MCF 10A (cell line): ENCODE data around the gene ARSG. TPM values are rescaled to one million over a fixed set of nuclear protein-coding genes. Genes with fewer than 3 reads are reported as not detected.

ENCODE experiments used
- BruUV-seq: library from RNA; stranded (reverse); fragments of 400-500 nt; replicated peaks from 2 replicates; lab custom pipeline; 2021; lab: Mats Ljungman, UMichigan
- CTCF ChIA-PET: fragments of 300-600 bp; sonication (Branson Sonifier 250); formaldehyde crosslinking; extraction: SDS; loops from one replicate; lab custom pipeline; 2021; ENCODE audit warnings: antibody characterized with exemption, inconsistent platforms; lab: Yijun Ruan, JAX
- POLR2A ChIA-PET: fragments of 300-600, 350-650 bp; sonication (Branson Sonifier 250); formaldehyde crosslinking; extraction: SDS; loops from one replicate; lab custom pipeline; 2020; ENCODE audit warnings: antibody characterized with exemption, inconsistent platforms; lab: Yijun Ruan, JAX
- DNase-seq: peaks from one replicate; pipeline ENCODE4 v3.0.0-alpha.2; 2018; ENCODE audit not compliant: unreplicated experiment
- H3K27ac Mint-ChIP-seq: one replicate; pipeline ENCODE4 v1.8.0; 2022; ENCODE audit warnings: mild to moderate bottlenecking, low read depth, mixed read lengths; ENCODE audit not compliant: unreplicated experiment
- H3K27me3 Mint-ChIP-seq: one replicate; pipeline ENCODE4 v1.8.0; 2022; ENCODE audit warnings: mixed read lengths; ENCODE audit not compliant: insufficient read depth, unreplicated experiment
- H3K36me3 Mint-ChIP-seq: one replicate; pipeline ENCODE4 v1.8.0; 2022; ENCODE audit warnings: mild to moderate bottlenecking, moderate library complexity, mixed read lengths; ENCODE audit not compliant: insufficient read depth, unreplicated experiment
- H3K4me1 Mint-ChIP-seq: one replicate; pipeline ENCODE4 v1.8.0; 2022; ENCODE audit warnings: mixed read lengths; ENCODE audit not compliant: insufficient read depth, unreplicated experiment
- H3K4me3 Mint-ChIP-seq: one replicate; pipeline ENCODE4 v1.8.0; 2022; ENCODE audit warnings: mild to moderate bottlenecking, moderate library complexity, mixed read lengths; ENCODE audit not compliant: unreplicated experiment
- H3K9me3 Mint-ChIP-seq: one replicate; pipeline ENCODE4 v1.8.0; 2022; ENCODE audit warnings: mixed read lengths; ENCODE audit not compliant: unreplicated experiment
- intact Hi-C: fragments of 100-400 bp; cut with micrococcal nuclease; formaldehyde crosslinking; loops from 2 replicates; pipeline ENCODE4 v1.14.1; 2022
- total RNA-seq: library from RNA; stranded (reverse); gene quantifications from 2 replicates; pipeline ENCODE4 v1.2.3, GENCODE V29; 2022
- TF ChIP-seq, protein P1 (sequence below): fragments of 200-600 bp; IDR thresholded peaks from one replicate; pipeline ENCODE4 v1.8.0; 2022; ENCODE audit warnings: antibody characterized with exemption, mild to moderate bottlenecking; ENCODE audit not compliant: unreplicated experiment

The ARSG gene
- total RNA-seq, 1 experiment from 2014 or later, result 5.9 TPM

DNA sequence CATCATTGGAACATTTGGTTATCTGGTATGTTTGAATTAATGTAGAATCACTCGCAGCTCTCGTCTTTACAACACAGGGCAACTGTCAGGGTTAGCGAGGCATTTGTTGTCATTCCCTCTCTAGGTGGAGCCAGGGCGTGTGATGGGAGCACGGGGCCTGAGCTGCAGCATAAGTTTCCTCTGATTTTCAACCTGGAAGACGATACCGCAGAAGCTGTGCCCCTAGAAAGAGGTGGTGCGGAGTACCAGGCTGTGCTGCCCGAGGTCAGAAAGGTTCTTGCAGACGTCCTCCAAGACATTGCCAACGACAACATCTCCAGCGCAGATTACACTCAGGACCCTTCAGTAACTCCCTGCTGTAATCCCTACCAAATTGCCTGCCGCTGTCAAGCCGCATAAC lies 128.8 kb downstream of the ARSG start:
- Mint-ChIP-seq H3K4me3 (no peak overlapping the region), H3K9me3 (no peaks in the 10 kb centered on the region), H3K4me1 (no peaks in the 10 kb centered on the region), H3K27me3 (no peaks in the 10 kb centered on the region), H3K36me3 (peaks cover 16% of the 10 kb centered on the region), H3K27ac (no peak overlapping the region)
- BruUV-seq, result no TSS peak
- DNase-seq, result no peak
- intact Hi-C loops, result no loop called here
- POLR2A ChIA-PET, result interaction anchor here (0.7 kb wide), 1 partner anchor 15 kb away, joined by 3 read pairs; no protein-coding TSS in a partner anchor
- CTCF ChIA-PET, result no interaction called here
- TF ChIP-seq, protein P1, sequence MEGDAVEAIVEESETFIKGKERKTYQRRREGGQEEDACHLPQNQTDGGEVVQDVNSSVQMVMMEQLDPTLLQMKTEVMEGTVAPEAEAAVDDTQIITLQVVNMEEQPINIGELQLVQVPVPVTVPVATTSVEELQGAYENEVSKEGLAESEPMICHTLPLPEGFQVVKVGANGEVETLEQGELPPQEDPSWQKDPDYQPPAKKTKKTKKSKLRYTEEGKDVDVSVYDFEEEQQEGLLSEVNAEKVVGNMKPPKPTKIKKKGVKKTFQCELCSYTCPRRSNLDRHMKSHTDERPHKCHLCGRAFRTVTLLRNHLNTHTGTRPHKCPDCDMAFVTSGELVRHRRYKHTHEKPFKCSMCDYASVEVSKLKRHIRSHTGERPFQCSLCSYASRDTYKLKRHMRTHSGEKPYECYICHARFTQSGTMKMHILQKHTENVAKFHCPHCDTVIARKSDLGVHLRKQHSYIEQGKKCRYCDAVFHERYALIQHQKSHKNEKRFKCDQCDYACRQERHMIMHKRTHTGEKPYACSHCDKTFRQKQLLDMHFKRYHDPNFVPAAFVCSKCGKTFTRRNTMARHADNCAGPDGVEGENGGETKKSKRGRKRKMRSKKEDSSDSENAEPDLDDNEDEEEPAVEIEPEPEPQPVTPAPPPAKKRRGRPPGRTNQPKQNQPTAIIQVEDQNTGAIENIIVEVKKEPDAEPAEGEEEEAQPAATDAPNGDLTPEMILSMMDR, result no peak

DNA sequence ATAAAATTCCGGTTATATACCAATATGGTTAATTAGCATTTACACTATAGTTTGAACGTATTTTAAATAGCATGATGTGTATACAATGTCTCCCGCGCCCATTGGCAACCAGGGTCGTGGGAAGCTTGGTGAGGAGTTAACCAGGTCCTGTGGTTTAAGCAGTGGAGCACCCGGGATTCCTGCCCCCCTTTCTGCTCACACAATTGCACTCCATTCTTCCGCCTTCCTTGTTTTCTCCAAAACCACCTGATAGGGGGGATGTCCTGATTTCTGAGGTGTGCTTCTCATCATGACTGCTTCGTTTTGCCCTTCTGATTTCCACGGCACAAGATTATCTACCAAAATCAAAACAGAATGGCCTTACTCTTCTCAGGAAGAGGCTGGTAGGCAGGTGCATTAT lies 130.2 kb downstream of the ARSG start:
- Mint-ChIP-seq H3K36me3 (peaks cover 24% of the 10 kb centered on the region), H3K9me3 (no peaks in the 10 kb centered on the region), H3K4me1 (no peaks in the 10 kb centered on the region), H3K27ac (no peak overlapping the region), H3K4me3 (no peak overlapping the region), H3K27me3 (no peaks in the 10 kb centered on the region)
- no peak for DNase-seq
- ChIA-PET CTCF (interaction anchor here (0.7 to 1.0 kb wide), 2 partner anchors 15 to 250 kb away, joined by 3 read pairs; no protein-coding TSS in a partner anchor), POLR2A (no interaction called here)
- BruUV-seq, result TSS peak; percentile 70
- intact Hi-C loops, result no loop called here
- TF ChIP-seq, protein P1, result no peak

DNA sequence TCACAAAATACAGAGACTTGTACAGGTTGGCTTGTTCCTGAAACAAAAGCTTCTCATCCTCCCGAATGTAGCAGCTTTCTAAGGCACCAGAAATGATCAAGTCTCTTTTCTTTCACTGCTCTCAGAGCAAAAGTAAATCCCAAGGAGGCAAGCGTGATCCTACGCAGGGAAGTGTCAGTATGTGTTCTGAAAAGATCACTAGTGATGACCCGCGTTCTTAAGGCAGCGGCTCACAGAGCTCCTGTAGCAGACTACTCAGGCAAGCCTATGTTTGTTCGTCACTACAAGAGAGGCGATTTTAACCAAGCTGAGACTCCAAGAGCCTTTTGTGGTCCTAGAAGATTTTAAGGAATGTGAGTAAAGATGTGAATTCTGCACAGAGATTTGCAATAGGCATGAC lies 131.5 kb downstream of the ARSG start:
- no peak for DNase-seq
- Mint-ChIP-seq H3K4me3 (no peak overlapping the region), H3K27ac (no peak overlapping the region), H3K9me3 (no peaks in the 10 kb centered on the region), H3K36me3 (peaks cover 30% of the 10 kb centered on the region), H3K27me3 (no peaks in the 10 kb centered on the region), H3K4me1 (no peaks in the 10 kb centered on the region)
- POLR2A ChIA-PET, result interaction anchor here (0.6 kb wide), 1 partner anchor 55 kb away, joined by 3 read pairs; no protein-coding TSS in a partner anchor
- CTCF ChIA-PET, result interaction anchor here (0.6 to 1.4 kb wide), 2 partner anchors 160 to 1091 kb away, joined by 3 to 5 read pairs; no protein-coding TSS in a partner anchor
- intact Hi-C loops, result no loop called here
- TF ChIP-seq, protein P1, result no peak
- no TSS peak for BruUV-seq

DNA sequence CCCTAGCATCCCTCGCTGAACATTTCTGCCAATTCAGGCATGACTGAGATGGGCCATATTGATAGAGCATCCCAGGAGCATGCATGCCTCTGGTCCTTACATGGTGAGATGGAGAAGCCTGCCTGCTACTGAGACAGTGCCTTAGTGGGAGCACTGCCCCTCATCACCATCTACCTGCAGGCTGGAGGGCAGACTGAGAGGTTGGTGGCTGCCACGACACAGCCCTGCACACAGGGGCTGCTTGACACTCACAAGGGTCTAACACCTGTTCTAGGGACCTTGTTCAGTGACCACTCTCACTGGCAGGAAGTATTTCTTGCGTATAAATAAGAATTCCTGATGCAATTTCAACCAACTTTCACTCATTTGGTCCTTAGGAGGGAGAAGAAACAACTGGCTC lies 132.0 kb downstream of the ARSG start:
- no peaks in the 10 kb centered on the region for H3K9me3 Mint-ChIP-seq
- no TSS peak for BruUV-seq
- ChIA-PET CTCF (interaction anchor here (0.6 to 1.4 kb wide), 2 partner anchors 160 to 1091 kb away, joined by 3 to 5 read pairs; no protein-coding TSS in a partner anchor), POLR2A (no interaction called here)
- no peaks in the 10 kb centered on the region for H3K27me3 Mint-ChIP-seq
- TF ChIP-seq, protein P1, result no peak
- H3K4me1 Mint-ChIP-seq, result no peaks in the 10 kb centered on the region
- H3K4me3 Mint-ChIP-seq, result no peak overlapping the region
- no peak for DNase-seq
- H3K27ac Mint-ChIP-seq, result no peak overlapping the region
- intact Hi-C loops, result no loop called here
- H3K36me3 Mint-ChIP-seq, result peaks cover 34% of the 10 kb centered on the region
